Fibroblast of peridontal ligament (primary cell): Measurements from ENCODE around the gene ZNF763.
"Not testable (repeated sequence)": the region's sequence is repeated elsewhere in the genome, so short reads cannot be mapped to it uniquely, and the experiment has no call there.

Experiments used
- DNase-seq: peaks from one replicate; pipeline ENCODE4 v3.0.0-alpha.2; 2010; ENCODE audit errors: extremely low read depth

Gene ZNF763

GRCh38 chr19:11971041-11971440 is 6.2 kb downstream of the ZNF763 start:
- DNase-seq: no peak

DNA sequence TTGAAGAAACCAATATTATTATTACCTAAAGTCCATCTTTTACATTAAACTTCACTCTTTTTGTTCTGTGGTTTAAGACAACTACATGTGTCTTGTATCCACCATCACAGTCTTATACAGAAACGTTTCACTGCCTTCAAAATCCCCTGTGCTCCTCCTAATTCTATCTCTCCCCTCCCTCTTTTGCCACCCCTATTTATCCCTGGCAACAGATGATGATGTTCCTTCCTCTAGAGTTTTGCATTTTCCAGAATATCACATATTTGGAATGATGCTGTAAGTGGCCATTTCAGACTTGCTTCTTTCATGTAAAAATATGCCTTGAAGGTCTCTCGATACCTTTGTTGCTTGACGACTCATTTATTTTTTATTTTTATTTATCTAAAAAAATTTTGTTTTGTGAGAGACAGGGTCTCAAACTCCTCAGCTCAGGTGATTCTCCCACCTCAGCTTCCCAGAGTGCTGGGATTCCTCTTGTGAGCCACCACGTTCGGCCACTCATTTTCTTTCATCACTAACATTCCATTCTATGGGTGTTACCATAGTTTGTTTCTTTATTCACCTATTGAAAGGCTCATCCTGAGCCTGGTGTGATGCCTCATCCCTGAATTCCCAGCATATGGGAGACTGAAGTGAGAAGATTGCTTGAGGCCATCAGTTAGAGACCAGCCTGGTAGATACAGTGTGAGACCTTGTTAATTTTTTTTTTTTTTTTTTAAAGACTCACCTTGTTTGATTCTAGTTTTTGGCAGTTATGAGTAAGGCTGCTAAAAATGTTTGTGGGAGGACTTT is 8.4 kb downstream of the ZNF763 start:
- DNase-seq: no peak

GRCh38 chr19:11978492-11979100 is 13.8 kb downstream of the ZNF763 start:
- DNase-seq: no peak

- no peak for DNase-seq
Observed at GRCh38 chr19:11979527-11979926, 14.7 kb downstream of the ZNF763 start.

DNA sequence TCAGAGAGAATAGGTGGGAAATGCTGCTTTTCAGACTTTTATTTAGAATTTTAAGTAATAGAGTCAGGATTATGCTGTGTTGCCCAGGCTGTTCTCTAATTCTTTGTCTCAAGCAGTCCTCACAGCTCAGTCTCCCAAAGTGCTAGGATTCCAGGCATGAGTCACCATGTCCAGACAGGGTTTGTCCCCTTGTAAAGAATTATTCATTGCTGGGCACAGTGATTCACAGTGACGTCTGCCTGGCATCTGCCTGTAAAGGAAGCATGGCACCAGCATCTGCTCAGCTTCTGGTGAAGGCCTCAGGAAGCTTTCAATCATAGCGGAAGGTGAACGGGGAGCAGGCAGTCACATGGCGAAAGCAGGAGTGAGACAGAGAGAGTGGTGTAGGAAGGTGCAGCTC is 17.7 kb downstream of the ZNF763 start:
- DNase-seq: no peak

DNA sequence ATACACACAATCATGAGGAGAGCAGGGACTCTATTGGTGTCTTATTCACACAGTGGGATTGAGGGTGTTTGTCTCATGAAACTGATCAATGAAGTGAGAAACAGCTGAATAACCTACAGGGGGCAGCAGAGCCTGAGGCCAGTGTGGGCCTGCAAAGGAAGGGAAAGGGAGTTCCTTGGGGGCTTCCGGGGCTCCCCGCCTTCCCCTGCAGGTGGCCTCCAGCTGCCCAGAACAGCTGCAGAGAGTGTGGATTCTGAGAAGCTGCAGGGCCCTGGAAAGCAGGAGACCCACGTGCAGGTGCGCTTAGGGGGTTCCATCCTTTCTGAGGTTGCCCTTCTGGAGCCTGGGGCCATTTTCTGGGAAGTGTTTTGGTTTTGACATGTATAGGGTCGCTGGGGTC is 20.1 kb downstream of the ZNF763 start:
- DNase-seq: no peak

- DNase-seq: no peak
Observed at GRCh38 chr19:11986754-11987153, 21.9 kb downstream of the ZNF763 start.

DNA sequence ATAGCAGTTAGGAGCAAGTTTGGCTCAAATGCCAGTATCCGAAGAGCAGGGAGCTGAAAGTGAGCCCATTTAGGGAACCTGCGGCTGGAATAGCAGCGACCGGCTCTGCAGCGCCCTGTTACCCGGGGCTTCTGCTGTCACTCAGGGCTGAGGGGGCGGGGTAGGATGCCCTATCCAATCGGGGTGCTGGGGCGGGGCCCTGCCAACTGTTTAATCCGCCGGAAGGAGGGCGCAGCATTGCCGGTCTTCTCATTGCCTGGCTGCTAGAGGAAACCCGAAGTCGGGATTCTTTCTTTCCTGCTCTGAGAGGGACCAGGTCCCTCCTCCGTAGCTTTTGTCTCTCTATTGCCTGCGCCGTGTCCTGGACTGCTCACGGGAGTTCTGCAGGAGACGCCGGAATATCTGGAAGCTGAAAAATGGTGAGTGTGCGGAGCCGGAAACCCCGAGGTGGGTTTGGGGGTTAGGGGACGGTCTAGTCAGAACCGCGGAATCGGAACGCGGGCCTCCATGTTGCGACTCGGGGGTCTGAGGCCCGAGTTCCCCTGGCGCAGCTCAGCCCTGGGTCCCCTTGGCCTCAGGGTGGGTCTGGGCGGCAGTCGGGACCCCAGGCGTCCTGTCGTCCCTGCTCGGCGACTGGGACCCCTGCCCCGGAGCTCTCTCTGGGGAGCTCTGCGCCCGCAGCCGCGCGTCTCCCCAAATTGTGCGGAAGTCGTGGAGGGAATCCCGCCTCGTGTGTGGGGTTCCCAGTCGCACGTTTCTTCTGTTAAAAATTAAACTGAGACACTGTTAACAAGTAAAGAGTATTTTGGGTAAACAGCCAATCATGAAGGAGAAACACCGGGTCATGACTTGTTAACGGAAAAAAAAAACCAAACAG is 22.8 kb downstream of the ZNF763 start:
- peak; percentile 86 for DNase-seq

- no peak for DNase-seq
Observed at GRCh38 chr19:11989112-11989456, 24.2 kb downstream of the ZNF763 start.

GRCh38 chr19:11991921-11992320 is 27.1 kb downstream of the ZNF763 start:
- DNase-seq: not testable (repeated sequence)

DNA sequence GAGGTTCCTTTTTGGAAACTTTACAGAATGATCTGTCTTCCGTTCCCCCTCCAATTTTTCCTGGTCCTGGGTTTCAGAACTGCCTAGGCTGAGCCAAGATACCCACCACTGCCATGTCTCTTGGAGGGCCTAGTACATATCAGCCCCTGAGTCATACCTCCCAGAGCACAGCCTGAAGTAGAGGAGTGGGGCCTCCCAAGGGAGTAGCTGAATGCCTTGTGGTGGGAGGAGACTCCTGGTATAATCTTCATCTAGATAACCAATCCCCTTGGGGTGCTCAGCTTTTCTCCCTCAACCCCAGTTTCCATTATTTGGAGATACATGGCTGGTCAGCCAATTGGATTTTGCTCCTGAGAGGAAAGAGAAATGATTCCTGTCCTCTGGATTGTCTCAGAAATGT is 30.3 kb downstream of the ZNF763 start:
- peak; percentile 25 for DNase-seq

GRCh38 chr19:12000152-12000981 is 35.5 kb downstream of the ZNF763 start:
- peak; percentile 55 for DNase-seq

GRCh38 chr19:12015015-12015752 is 50.3 kb downstream of the ZNF763 start:
- DNase-seq: no peak

GRCh38 chr19:12015753-12016116 is 50.9 kb downstream of the ZNF763 start:
- DNase-seq: no peak
